Cortex of kidney (tissue), 1 donor: ENCODE results near the gene PROKR1.

Experiments
- DNase-seq: peaks from one replicate; lab custom pipeline; 2025; lab: John Stamatoyannopoulos, UW

PROKR1 gene

DNA sequence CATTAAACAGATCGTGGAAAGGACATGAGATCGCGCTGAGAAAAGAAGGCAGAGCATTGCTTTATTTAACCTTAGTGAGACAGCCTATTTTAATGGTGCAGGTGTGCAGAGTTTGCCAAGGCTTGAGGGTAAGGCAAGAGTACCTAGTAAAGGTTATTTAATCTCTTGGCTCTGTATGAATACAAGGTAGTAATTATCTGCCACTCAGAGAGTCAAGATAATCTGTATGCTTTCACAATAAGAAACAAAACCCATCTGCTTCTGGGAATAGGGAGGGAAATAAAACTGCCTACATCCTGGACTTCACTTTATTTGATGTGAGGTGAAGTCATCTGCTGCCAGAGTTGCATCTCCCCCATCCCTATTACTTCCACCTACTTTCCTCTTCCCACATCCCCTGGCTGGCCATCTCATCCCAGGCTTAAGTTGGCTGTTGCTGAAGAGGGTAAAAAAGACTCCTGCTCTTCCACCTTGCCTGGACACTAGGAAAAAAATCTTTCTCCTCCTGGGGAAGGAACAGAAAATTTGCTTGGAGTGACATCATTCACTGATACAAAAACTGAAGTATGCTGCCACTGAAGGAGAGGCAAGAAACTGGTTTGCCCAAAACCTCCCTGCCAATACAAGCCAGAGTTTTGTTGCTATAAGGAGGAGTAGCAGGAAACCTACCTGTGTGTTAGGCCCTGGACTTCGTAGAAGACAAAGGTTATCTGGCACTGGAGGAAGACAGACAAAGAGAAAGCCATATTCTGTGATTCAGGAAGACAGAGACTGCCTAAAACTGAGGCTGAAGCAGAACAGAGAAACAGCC, 55.4 kb downstream of the PROKR1 start:
- no peak for DNase-seq

DNA sequence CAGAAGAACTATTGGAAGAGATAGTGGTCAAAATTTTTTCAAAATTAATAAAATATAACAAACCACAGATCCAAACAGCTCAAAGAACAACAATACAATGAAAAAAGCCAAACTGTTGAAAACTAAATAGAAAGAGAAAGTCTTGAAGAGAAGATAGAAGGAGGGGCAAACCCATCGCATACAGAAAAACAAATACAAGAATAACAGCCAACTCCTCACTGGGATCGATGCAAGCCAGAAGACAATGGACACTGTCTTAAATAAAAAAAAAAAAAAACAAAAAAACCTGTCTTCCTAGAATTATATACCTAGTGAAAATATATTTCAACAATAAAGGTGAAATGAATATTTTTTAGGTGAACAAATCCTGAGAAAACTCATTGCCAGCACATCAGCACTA, 57.2 kb downstream of the PROKR1 start:
- DNase-seq: no peak

DNA sequence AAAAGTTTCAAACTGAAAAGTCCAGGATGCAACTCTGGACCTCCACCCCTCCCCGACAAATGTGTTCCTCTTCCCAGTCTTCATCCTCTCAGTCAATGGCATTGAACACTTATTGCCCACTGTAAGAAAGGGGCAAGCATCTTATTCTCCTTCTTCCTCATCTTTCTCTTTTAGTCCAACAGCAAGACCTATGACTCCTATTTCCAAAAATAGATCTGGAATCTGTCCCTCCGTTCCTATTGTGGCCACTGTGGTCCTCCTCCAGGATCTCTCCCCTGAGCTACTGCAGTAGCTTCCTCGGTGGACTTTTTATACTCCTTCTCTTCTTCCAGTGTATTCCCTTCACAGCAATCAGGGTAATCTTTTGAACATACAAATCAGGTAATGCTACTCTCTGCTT, 63.3 kb downstream of the PROKR1 start:
- no peak for DNase-seq
